RPMI8226 (cell line): ENCODE results near the gene SHISA3.

Experiments used
- DNase-seq: peaks from one replicate; pipeline ENCODE4 v3.0.0-alpha.2; 2015

The SHISA3 gene

GRCh38 chr4:42392436-42392835, 4.9 kb upstream of the SHISA3 start:
- DNase-seq: no peak

- DNase-seq: no peak
Observed at GRCh38 chr4:42395595-42395994, 1.7 kb upstream of the SHISA3 start.

GRCh38 chr4:42396361-42396751, 932 bp upstream of the SHISA3 start:
- no peak for DNase-seq

- no peak for DNase-seq
Observed at GRCh38 chr4:42397635-42398170, 415 bp downstream of the SHISA3 start.

GRCh38 chr4:42398171-42398870, 1.0 kb downstream of the SHISA3 start:
- no peak for DNase-seq

GRCh38 chr4:42398871-42399331, 1.6 kb downstream of the SHISA3 start:
- no peak for DNase-seq

GRCh38 chr4:42399393-42399792, 2.1 kb downstream of the SHISA3 start:
- DNase-seq: no peak

- DNase-seq: no peak
Observed at GRCh38 chr4:42401171-42401570, 3.9 kb downstream of the SHISA3 start.

- DNase-seq: no peak
Observed at GRCh38 chr4:42404001-42404400, 6.7 kb downstream of the SHISA3 start.

- no peak for DNase-seq
Observed at GRCh38 chr4:42410446-42410845, 13.2 kb downstream of the SHISA3 start.

GRCh38 chr4:42411803-42412202, 14.5 kb downstream of the SHISA3 start:
- DNase-seq: no peak

- DNase-seq: no peak
Observed at GRCh38 chr4:42412251-42412650, 15.0 kb downstream of the SHISA3 start.

- no peak for DNase-seq
Observed at GRCh38 chr4:42415281-42415680, 18.0 kb downstream of the SHISA3 start.

- no peak for DNase-seq
Observed at GRCh38 chr4:42416017-42416416, 18.7 kb downstream of the SHISA3 start.

- DNase-seq: no peak
Observed at GRCh38 chr4:42417550-42417949, 20.3 kb downstream of the SHISA3 start.

GRCh38 chr4:42420140-42420539, 22.9 kb downstream of the SHISA3 start:
- DNase-seq: no peak

- no peak for DNase-seq
Observed at GRCh38 chr4:42425146-42426065, 28.1 kb downstream of the SHISA3 start.

- no peak for DNase-seq
Observed at GRCh38 chr4:42428036-42428435, 30.7 kb downstream of the SHISA3 start.

GRCh38 chr4:42436928-42437565, 39.8 kb downstream of the SHISA3 start:
- DNase-seq: no peak

- no peak for DNase-seq
Observed at GRCh38 chr4:42440083-42440482, 42.8 kb downstream of the SHISA3 start.

GRCh38 chr4:42442601-42443000, 45.3 kb downstream of the SHISA3 start:
- no peak for DNase-seq

- no peak for DNase-seq
Observed at GRCh38 chr4:42445038-42445437, 47.8 kb downstream of the SHISA3 start.

- no peak for DNase-seq
Observed at GRCh38 chr4:42446823-42447222, 49.5 kb downstream of the SHISA3 start.
